ENCODE measurements around the gene AURKB. TPM values are rescaled to one million over a fixed set of nuclear protein-coding genes. Genes with fewer than 3 reads are reported as not detected.

The AURKB gene
- total RNA-seq, 1 donor from 2014 or later = 17.3 TPM

DNA sequence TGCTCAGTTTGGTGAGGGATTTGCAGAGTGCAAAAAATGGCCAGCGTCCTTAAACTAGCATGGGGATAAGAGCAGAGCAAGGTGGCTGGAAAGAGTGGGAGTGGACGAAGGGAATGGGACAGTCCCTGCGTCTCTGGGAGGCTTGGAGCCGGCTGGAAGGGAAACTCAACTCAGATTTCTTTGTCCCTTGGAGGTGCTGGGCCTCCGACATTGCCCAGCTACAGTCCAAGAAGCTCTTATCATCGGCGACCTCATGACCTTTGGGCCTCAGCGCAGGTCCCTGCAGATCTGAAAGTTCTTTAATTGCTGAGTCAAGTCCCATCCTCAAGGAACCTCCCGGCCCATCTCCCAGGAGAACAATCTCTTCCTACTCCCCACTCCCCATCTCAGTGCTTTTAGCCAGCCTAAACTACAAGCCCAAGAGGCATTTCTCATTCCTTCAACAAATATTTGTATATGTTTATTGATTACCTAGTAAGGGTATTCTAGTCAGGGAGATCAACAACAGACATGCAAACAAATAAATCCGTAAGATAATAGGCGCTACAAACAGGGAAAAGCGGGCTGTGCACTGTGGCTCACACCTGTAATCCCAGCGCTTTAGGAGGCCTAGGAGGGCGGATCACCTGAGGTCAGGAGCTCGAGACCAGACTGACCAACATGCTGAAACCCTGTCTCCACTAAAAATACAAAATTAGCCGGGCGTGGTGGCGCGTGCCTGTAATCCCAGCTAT lies 33.2 kb downstream of the AURKB start:
- Mint-ChIP-seq H3K27ac (ENCODE audit: unreplicated experiment) (peak overlapping the region; percentile 91), H3K4me1 (ENCODE audit: low read depth, unreplicated experiment) (peaks cover 19% of the 10 kb centered on the region)
- no peak for DNase-seq

GRCh38 chr17:8176197-8176940 lies 34.0 kb downstream of the AURKB start, which contains the start of gene TMEM107:
TMEM107 (minus strand) TSS chr17:8176380; CDS start chr17:8176286, 94 bp downstream.
- peak; percentile 93 for DNase-seq

More for the DNA sequence above, 33.2 kb downstream of the AURKB start:
- Mint-ChIP-seq H3K4me3 (ENCODE audit: unreplicated experiment) (peak overlapping the region; percentile 97), H3K36me3 (ENCODE audit: unreplicated experiment) (no peaks in the 10 kb centered on the region), H3K9me3 (ENCODE audit: unreplicated experiment) (peaks cover 18% of the 10 kb centered on the region), H3K27me3 (ENCODE audit: unreplicated experiment) (peaks cover 11% of the 10 kb centered on the region)
- TF ChIP-seq CTCF (IDR thresholded peaks at IDR 0.05; ENCODE audit: partially characterized antibody, unreplicated experiment) = no peak

DNA sequence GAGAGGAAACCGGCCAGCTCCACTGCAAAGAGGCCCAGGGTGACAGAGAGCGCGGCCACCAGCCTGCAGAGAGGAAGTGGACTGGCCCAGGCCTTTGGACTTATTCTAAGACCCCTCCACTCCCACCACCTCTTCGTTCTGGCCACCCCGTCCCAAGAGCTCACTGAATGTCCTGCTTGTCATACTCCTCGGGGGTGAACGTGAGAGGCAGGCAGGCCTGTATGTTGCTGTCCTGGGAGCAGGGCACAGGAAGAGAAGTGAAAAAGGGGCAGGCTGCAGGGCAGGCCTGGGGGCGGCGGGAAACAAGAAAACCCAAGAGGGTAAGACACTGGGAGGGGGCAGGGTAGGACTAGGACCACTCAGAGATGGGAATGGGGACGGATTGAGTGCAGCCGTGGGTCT lies 34.6 kb downstream of the AURKB start:
- TF ChIP-seq CTCF (IDR thresholded peaks at IDR 0.05; ENCODE audit: partially characterized antibody, unreplicated experiment) = no peak
- H3K27ac Mint-ChIP-seq (ENCODE audit: unreplicated experiment) = peak overlapping the region; percentile 84
- DNase-seq = no peak
- peaks cover 14% of the 10 kb centered on the region for H3K9me3 Mint-ChIP-seq (ENCODE audit: unreplicated experiment)
- no peaks in the 10 kb centered on the region for H3K36me3 Mint-ChIP-seq (ENCODE audit: unreplicated experiment)
- peaks cover 19% of the 10 kb centered on the region for H3K4me1 Mint-ChIP-seq (ENCODE audit: low read depth, unreplicated experiment)
- peak overlapping the region; percentile 97 for H3K4me3 Mint-ChIP-seq (ENCODE audit: unreplicated experiment)
- peaks cover 11% of the 10 kb centered on the region for H3K27me3 Mint-ChIP-seq (ENCODE audit: unreplicated experiment)

More at GRCh38 chr17:8176197-8176940, 34.0 kb downstream of the AURKB start, which contains the start of gene TMEM107:
- Mint-ChIP-seq H3K36me3 (ENCODE audit: unreplicated experiment) (no peaks in the 10 kb centered on the region), H3K27ac (ENCODE audit: unreplicated experiment) (peak within 1 kb of the TSS; percentile 91), H3K9me3 (ENCODE audit: unreplicated experiment) (peaks cover 18% of the 10 kb centered on the region), H3K27me3 (ENCODE audit: unreplicated experiment) (peaks cover 11% of the 10 kb centered on the region), H3K4me1 (ENCODE audit: low read depth, unreplicated experiment) (peaks cover 19% of the 10 kb centered on the region), H3K4me3 (ENCODE audit: unreplicated experiment) (peak within 1 kb of the TSS; percentile 97)
- TF ChIP-seq CTCF (IDR thresholded peaks at IDR 0.05; ENCODE audit: partially characterized antibody, unreplicated experiment) = no peak

- Mint-ChIP-seq H3K36me3 (ENCODE audit: unreplicated experiment) (no peaks in the 10 kb centered on the region), H3K9me3 (ENCODE audit: unreplicated experiment) (peaks cover 14% of the 10 kb centered on the region), H3K4me1 (ENCODE audit: low read depth, unreplicated experiment) (peaks cover 19% of the 10 kb centered on the region), H3K27me3 (ENCODE audit: unreplicated experiment) (peaks cover 11% of the 10 kb centered on the region), H3K27ac (ENCODE audit: unreplicated experiment) (peak overlapping the region; percentile 100), H3K4me3 (ENCODE audit: unreplicated experiment) (peak overlapping the region; percentile 93)
- no peak for DNase-seq
- no peak for TF ChIP-seq CTCF (IDR thresholded peaks at IDR 0.05; ENCODE audit: partially characterized antibody, unreplicated experiment)
Observed at GRCh38 chr17:8173871-8174322, 36.5 kb downstream of the AURKB start.
